Hepatocyte (in vitro differentiated cells): Measurements from ENCODE around the gene BCL2A1.

Source experiments
- CTCF ChIP-seq: fragments of 200-600 bp; sonication (generic); IDR thresholded peaks from 2 replicates; pipeline ENCODE4 v1.5.1; 2016; ENCODE audit warnings: antibody characterized with exemption, mild to moderate bottlenecking; ENCODE audit not compliant: poor library complexity
- EZH2 ChIP-seq: fragments of 200-600 bp; sonication (generic); IDR thresholded peaks from 2 replicates; pipeline ENCODE4 v1.6.1; 2016; ENCODE audit warnings: antibody characterized with exemption, mild to moderate bottlenecking, borderline replicate concordance
- EZH2phosphoT487 ChIP-seq: fragments of 200-600 bp; sonication (generic); IDR thresholded peaks from one replicate; pipeline ENCODE4 v1.6.1; 2018; ENCODE audit warnings: antibody characterized with exemption, mild to moderate bottlenecking, low read depth, moderate library complexity; ENCODE audit not compliant: unreplicated experiment, severe bottlenecking

DNA sequence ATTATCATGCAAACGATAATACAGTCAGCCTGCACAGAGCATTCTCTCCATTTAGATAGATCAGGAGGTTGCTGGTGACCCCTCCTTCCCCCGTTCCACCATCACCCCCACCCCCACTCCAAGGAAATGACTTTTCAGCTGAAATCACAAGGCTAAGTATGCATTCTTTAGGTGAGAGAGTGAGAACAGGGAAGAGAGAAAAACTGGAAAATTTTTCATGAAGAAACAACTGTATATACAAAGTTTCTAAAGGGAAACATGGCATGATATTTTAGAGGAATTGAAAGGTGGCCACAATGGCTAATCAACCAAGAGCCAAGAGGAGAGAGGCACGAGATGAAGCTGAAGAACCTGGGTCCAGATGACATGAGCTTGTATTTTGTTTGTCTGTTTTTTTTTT, 22.2 kb downstream of the BCL2A1 start:
- TF ChIP-seq CTCF (no peak), EZH2 (no peak), EZH2phosphoT487 (no peak)
